ENCODE measurements around the gene LRRC57. TPM values are rescaled to one million over a fixed set of nuclear protein-coding genes. Genes with fewer than 3 reads are reported as not detected.
A peak's percentile ranks its signal among the peaks of the same experiment; 100 is the strongest.

The LRRC57 gene
- total and polyA plus RNA-seq, 2 of the 13 experiments (the other 11 are each of a cell fraction or from before 2014, with no cell fraction given) = 5.8 to 14.8 TPM

- TF ChIP-seq, protein P1, sequence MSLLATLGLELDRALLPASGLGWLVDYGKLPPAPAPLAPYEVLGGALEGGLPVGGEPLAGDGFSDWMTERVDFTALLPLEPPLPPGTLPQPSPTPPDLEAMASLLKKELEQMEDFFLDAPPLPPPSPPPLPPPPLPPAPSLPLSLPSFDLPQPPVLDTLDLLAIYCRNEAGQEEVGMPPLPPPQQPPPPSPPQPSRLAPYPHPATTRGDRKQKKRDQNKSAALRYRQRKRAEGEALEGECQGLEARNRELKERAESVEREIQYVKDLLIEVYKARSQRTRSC (CRISPR knock-in tag; IDR thresholded peaks at IDR 0.05; ENCODE audit: low read depth) = no peak
- TF ChIP-seq EP300 (IDR thresholded peaks at IDR 0.05; ENCODE audit: low read depth in 2 of 2, low read length in 2 of 2) (peak in 1 of 2 experiments; percentile 30; a peak in 1 of 4 replicates), EP300 (CRISPR knock-in tag; IDR thresholded peaks at IDR 0.05; ENCODE audit: borderline replicate concordance) (no peak), PHF21A (CRISPR knock-in tag; IDR thresholded peaks at IDR 0.05) (no peak), ERF (CRISPR knock-in tag; IDR thresholded peaks at IDR 0.05) (no peak), DMAP1 (CRISPR knock-in tag; IDR thresholded peaks at IDR 0.05) (0 out of 2 replicates have a peak, but pooled peaks have one; percentile 49), CENPX (CRISPR knock-in tag; IDR thresholded peaks at IDR 0.05) (no peak)
Measured at GRCh38 chr15:42549032-42549491, 469 bp upstream of the LRRC57 start (continued).

DNA sequence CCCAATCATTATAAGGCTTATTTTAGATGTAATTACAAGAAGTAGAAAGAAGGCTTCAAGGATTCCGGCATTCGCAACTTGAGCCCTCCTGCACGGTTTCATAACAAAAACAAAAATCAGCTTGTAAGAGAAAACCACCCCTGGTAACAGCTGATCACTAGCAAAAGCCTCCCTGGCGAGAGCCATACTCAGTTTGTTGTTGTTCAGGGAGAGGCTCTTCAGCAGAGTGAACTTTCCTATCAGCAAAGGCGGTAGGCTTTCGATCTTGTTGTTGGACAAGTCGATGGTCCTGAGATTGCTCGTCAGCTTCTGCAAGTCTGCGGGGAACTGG lies 710 bp downstream of the LRRC57 start:
- WGBS (ENCODE audit: low lambda C conversion rate) = 9% methylated on average over 5 of the region's 9 CpGs
- ATAC-seq (peak; percentile 38), FAIRE-seq (peak; percentile 23), DNase-seq (ENCODE audit: low spot score) (peak; percentile 3)
- CTCF ChIA-PET (ENCODE audit: low intra/inter-chr PET ratio, low total read pairs) = no interaction called here
- POLR2A ChIA-PET = interaction anchor here (0.8 to 2.1 kb wide), 7 partner anchors 9 to 155 kb away, joined by 3 to 20 read pairs (median 7); partner anchors contain the start of genes SNAP23, STARD9 and ZNF106
- in situ Hi-C loops (cut with HindIII; ENCODE audit: extremely low pct_ligation_motif_present, low pct_unique_long_range_greater_than_20kb) = no loop called here
- peak overlapping the region; percentile 59 for H2AFZ ChIP-seq (ENCODE audit: low read length)
- H3K27ac ChIP-seq (ENCODE audit: extremely low read length, insufficient read depth, low read length) = peak overlapping the region; percentile 68
- peaks cover 45% of the 10 kb centered on the region for H3K4me1 ChIP-seq (ENCODE audit: insufficient read depth, low read length)
- no peaks in the 10 kb centered on the region; a peak in 1 of 5 replicates for H3K27me3 ChIP-seq (ENCODE audit: control insufficient read depth in 1 of 2, insufficient read depth in 2 of 2, low read length in 2 of 2)
- peak overlapping the region; percentile 77 for H3K4me2 ChIP-seq (ENCODE audit: low read depth, low read length)
- H3K36me3 ChIP-seq (replicated peaks in 1 of 2; ENCODE audit: control insufficient read depth in 1 of 2, insufficient read depth in 2 of 2, low read length in 2 of 2) = peaks cover 0 to 20% of the 10 kb centered on the region in 2 experiments; a peak in 4 of 5 replicates
- peak overlapping the region; percentile 93 for H3K9ac ChIP-seq (ENCODE audit: insufficient read depth, low read depth, low read length)
- BruUV-seq (replicated peaks) = no TSS peak
- peaks cover 40% of the 10 kb centered on the region for H3K79me2 ChIP-seq (ENCODE audit: insufficient read depth, low read length)
- intact Hi-C loops (cut with micrococcal nuclease; ENCODE audit: unreplicated experiment) = loop anchor here (2.0 to 5.0 kb wide), 2 partner anchors 57 to 104 kb away; partner anchors contain the start of gene ZNF106
- peak; percentile 72; the same call in 1 of the 2 replicates for TF ChIP-seq RFX5 (IDR thresholded peaks at IDR 0.05; ENCODE audit: low read depth, low read length)
- peak; percentile 47 for TF ChIP-seq TFAP4 (IDR thresholded peaks at IDR 0.05; ENCODE audit: borderline replicate concordance, low read depth)
- 0 out of 2 replicates have a peak, but pooled peaks have one; percentile 3 for TF ChIP-seq ZNF33B (CRISPR knock-in tag; IDR thresholded peaks at IDR 0.05)
- no peak for TF ChIP-seq ZNF75D (CRISPR knock-in tag; IDR thresholded peaks at IDR 0.05; ENCODE audit: borderline replicate concordance)
- H3K9me3 ChIP-seq (ENCODE audit: low read length) = no peaks in the 10 kb centered on the region
- H4K20me1 ChIP-seq (ENCODE audit: insufficient read depth, low read length) = no peaks in the 10 kb centered on the region
- peak overlapping the region; percentile 87 to 96 (median 96) for H3K4me3 ChIP-seq (replicated peaks in 1 of 3; ENCODE audit: insufficient read depth in 1 of 3, low read depth in 2 of 3, low read length in 3 of 3)

Measured in HepG2 (cell line).